K562 (cell line): ENCODE measurements around the gene PIAS3. TPM values are rescaled to one million over a fixed set of nuclear protein-coding genes. Genes with fewer than 3 reads are reported as not detected.
A peak's percentile ranks its signal among the peaks of the same experiment; 100 is the strongest.

Experiments used
- ARID1B ChIP-seq: fragments of 450-650 bp; IDR thresholded peaks from 2 replicates; pipeline ENCODE4 v1.6.1; 2016; ENCODE audit warnings: antibody characterized with exemption, mild to moderate bottlenecking, inconsistent platforms
- BRCA1 ChIP-seq, 2 experiments: fragments of 450-650 bp in 1 of 2; sonication (generic) in 1 of 2; formaldehyde crosslinking in 1 of 2; IDR thresholded peaks; 2 replicates each; pipeline versions ENCODE4 v1.5.0 to v1.6.1; 2017 to 2020; ENCODE audit warnings: mild to moderate bottlenecking in 1 of 2, missing genetic modification reagents in 1 of 2
- DPF2 ChIP-seq: fragments of 450-650 bp; IDR thresholded peaks from 2 replicates; pipeline ENCODE4 v1.6.1; 2016
- PURB ChIP-seq: sonication (generic); formaldehyde crosslinking; IDR thresholded peaks from 2 replicates; pipeline ENCODE4 v1.9.0; 2021; ENCODE audit warnings: low read depth, mild to moderate bottlenecking, missing genetic modification reagents
- RBBP5 ChIP-seq: fragments of 200-600 bp; sonication (generic); IDR thresholded peaks from 2 replicates; pipeline ENCODE4 v1.6.1; 2012; ENCODE audit warnings: borderline replicate concordance, mild to moderate bottlenecking, low read length, control low read depth, inconsistent platforms; ENCODE audit not compliant: insufficient read depth, poor library complexity, severe bottlenecking
- RHOXF2B ChIP-seq: fragments of 250-450 bp; sonication (Bioruptor Pico); conservative IDR thresholded peaks from 2 replicates; pipeline ENCODE4 v1.5.1; 2021
- SMARCB1 ChIP-seq: IDR thresholded peaks from 2 replicates; pipeline ENCODE4 v1.6.1; 2011; ENCODE audit warnings: improper control_type of control experiment, low read depth; ENCODE audit not compliant: insufficient read length
- SMARCE1 ChIP-seq: fragments of 450-650 bp; IDR thresholded peaks from 2 replicates; pipeline ENCODE4 v1.7.1; 2016; ENCODE audit warnings: mild to moderate bottlenecking
- THRAP3 ChIP-seq: fragments of 450-650 bp; IDR thresholded peaks from 2 replicates; pipeline ENCODE4 v1.6.1; 2016; ENCODE audit warnings: mild to moderate bottlenecking, inconsistent platforms, borderline replicate concordance
- YBX1 ChIP-seq: fragments of 450-650 bp; IDR thresholded peaks from 2 replicates; pipeline ENCODE4 v1.7.1; 2016; ENCODE audit warnings: mild to moderate bottlenecking
- ZFP30 ChIP-seq: fragments of 250-450 bp; sonication (Bioruptor Pico); IDR thresholded peaks from 2 replicates; pipeline ENCODE4 v1.8.0; 2022; ENCODE audit warnings: moderate library complexity, mild to moderate bottlenecking, inconsistent platforms, borderline replicate concordance
- ZNF232 ChIP-seq: sonication (generic); formaldehyde crosslinking; IDR thresholded peaks from 2 replicates; pipeline ENCODE4 v1.8.0; 2022; ENCODE audit warnings: mild to moderate bottlenecking, missing genetic modification reagents
- ZNF41 ChIP-seq: fragments of 250-450 bp; sonication (Bioruptor Pico); conservative IDR thresholded peaks from 2 replicates; pipeline ENCODE4 v1.4.0; 2020; ENCODE audit warnings: mild to moderate bottlenecking
- polyA plus RNA-seq, 8 experiments: library from polyadenylated mRNA; depleted of rRNA in 4 of 8; stranded (reverse) in 5 of 8; unstranded in 3 of 8; fragments of >200 nt; fragmentation: Nextera tagmentation in 2 of 8; fragmentation: Illumina TruSeq in 1 of 8; extraction: Ambion mirVana in 2 of 8; extraction: Trizol in 1 of 8; gene quantifications; 2 replicates each; pipeline versions ENCODE4 v1.2.1 to v1.2.3, GENCODE V29; 2011 to 2014; ENCODE audit warnings: inconsistent platforms in 1 of 8, missing spikeins in 1 of 8
- total RNA-seq, 7 experiments: library from RNA; depleted of rRNA in 6 of 7; stranded (reverse); fragments of >200 nt in 6 of 7; fragmentation: Illumina TruSeq in 2 of 7; extraction: Trizol in 2 of 7; gene quantifications; 2 replicates each; pipeline versions ENCODE4 v1.2.1 to v1.2.3, GENCODE V29; 2011 to 2021; ENCODE audit warnings: low replicate concordance in 1 of 7
- TF ChIP-seq, protein P1 (sequence below): fragments of 250-450 bp; sonication (Bioruptor Pico); IDR thresholded peaks from 2 replicates; pipeline ENCODE4 v1.4.0; 2020; ENCODE audit warnings: borderline replicate concordance
- TF ChIP-seq, protein P2 (sequence below): fragments of 250-450 bp; sonication (Bioruptor Pico); IDR thresholded peaks from 2 replicates; pipeline ENCODE4 v1.4.0; 2020; ENCODE audit warnings: mild to moderate bottlenecking, moderate library complexity
- TF ChIP-seq, protein P3 (sequence below): IDR thresholded peaks from 3 replicates; pipeline ENCODE4 v1.6.1; 2011; ENCODE audit warnings: borderline replicate concordance, mild to moderate bottlenecking; ENCODE audit not compliant: insufficient read length, insufficient read depth
- TF ChIP-seq, protein P4 (sequence below): fragments of 250-450 bp; sonication (Bioruptor Pico); IDR thresholded peaks from 2 replicates; pipeline ENCODE4 v1.5.0; 2021
- TF ChIP-seq, protein P5 (sequence below), 2 experiments: fragments of 200-800 bp in 1 of 2; sonication (Bioruptor generic) in 1 of 2; sonication (generic) in 1 of 2; formaldehyde crosslinking in 1 of 2; IDR thresholded peaks in 1 of 2; conservative IDR thresholded peaks in 1 of 2; 2 replicates each; pipeline versions ENCODE4 v1.5.0 to v1.6.1; 2016 to 2020; ENCODE audit warnings: missing compliant biosample characterization in 1 of 2, missing genetic modification characterization in 1 of 2, missing genetic modification reagents in 1 of 2
- TF ChIP-seq, protein P6 (sequence below): fragments of 450-650 bp; formaldehyde crosslinking; conservative IDR thresholded peaks from 2 replicates; pipeline ENCODE4 v1.4.0; 2022; ENCODE audit warnings: mild to moderate bottlenecking, missing genetic modification characterization

PIAS3 gene
- total and polyA plus RNA-seq, 9 of the 15 experiments (the other 6 are each of a cell fraction or from before 2014, with no cell fraction given), result 1.1 to 25.6 (median 7.9) TPM

DNA sequence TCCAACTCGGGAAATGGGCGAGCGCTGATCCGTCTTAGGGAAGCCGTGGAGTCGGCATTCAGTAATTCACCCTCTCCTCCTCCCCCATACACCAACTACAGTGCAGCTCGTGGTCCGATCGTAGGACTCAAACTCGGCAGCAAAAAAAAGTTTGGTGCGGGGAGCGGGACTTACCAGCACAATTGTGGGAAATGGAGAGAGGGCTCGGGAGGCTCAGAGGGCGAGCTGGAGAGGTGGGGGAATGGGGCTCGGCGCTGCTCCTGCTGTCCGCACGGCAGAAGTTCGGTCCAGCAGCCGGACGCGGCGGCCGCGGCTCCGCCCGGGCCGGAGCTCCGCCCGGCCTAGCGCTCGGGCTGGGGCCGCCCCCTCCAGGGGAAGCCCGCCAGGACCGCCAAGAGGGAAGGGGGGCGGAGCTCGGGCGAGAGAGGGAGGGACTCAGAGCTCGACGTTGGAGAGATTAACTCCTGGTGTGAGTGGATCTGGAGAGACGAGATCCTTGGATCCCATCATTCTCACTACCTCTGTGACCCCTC lies 676 bp upstream of the PIAS3 start (continued):
- TF ChIP-seq, protein P1, sequence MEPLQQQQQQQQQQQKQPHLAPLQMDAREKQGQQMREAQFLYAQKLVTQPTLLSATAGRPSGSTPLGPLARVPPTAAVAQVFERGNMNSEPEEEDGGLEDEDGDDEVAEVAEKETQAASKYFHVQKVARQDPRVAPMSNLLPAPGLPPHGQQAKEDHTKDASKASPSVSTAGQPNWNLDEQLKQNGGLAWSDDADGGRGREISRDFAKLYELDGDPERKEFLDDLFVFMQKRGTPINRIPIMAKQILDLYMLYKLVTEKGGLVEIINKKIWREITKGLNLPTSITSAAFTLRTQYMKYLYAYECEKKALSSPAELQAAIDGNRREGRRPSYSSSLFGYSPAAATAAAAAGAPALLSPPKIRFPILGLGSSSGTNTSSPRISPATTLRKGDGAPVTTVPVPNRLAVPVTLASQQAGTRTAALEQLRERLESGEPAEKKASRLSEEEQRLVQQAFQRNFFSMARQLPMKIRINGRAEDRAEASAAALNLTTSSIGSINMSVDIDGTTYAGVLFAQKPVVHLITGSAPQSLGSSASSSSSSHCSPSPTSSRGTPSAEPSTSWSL (CRISPR knock-in tag), result no peak
- no peak for TF ChIP-seq BRCA1 (IDR thresholded peaks at IDR 0.05)
- no peak for TF ChIP-seq BRCA1 (CRISPR knock-in tag; IDR thresholded peaks at IDR 0.05)
- TF ChIP-seq THRAP3, result no peak
- TF ChIP-seq, protein P2, sequence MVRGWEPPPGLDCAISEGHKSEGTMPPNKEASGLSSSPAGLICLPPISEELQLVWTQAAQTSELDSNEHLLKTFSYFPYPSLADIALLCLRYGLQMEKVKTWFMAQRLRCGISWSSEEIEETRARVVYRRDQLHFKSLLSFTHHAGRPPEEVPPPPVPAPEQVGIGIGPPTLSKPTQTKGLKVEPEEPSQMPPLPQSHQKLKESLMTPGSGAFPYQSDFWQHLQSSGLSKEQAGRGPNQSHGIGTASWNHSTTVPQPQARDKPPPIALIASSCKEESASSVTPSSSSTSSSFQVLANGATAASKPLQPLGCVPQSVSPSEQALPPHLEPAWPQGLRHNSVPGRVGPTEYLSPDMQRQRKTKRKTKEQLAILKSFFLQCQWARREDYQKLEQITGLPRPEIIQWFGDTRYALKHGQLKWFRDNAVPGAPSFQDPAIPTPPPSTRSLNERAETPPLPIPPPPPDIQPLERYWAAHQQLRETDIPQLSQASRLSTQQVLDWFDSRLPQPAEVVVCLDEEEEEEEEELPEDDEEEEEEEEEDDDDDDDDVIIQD (CRISPR knock-in tag), result no peak
- TF ChIP-seq ZNF41 (CRISPR knock-in tag), result no peak
- TF ChIP-seq, protein P3, sequence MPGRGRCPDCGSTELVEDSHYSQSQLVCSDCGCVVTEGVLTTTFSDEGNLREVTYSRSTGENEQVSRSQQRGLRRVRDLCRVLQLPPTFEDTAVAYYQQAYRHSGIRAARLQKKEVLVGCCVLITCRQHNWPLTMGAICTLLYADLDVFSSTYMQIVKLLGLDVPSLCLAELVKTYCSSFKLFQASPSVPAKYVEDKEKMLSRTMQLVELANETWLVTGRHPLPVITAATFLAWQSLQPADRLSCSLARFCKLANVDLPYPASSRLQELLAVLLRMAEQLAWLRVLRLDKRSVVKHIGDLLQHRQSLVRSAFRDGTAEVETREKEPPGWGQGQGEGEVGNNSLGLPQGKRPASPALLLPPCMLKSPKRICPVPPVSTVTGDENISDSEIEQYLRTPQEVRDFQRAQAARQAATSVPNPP, result no peak
- no peak; the same call in 1 of the 2 replicates for TF ChIP-seq ARID1B
- no peak for TF ChIP-seq ZFP30 (CRISPR knock-in tag)
- no peak for TF ChIP-seq RHOXF2B (CRISPR knock-in tag)
- TF ChIP-seq, protein P4, sequence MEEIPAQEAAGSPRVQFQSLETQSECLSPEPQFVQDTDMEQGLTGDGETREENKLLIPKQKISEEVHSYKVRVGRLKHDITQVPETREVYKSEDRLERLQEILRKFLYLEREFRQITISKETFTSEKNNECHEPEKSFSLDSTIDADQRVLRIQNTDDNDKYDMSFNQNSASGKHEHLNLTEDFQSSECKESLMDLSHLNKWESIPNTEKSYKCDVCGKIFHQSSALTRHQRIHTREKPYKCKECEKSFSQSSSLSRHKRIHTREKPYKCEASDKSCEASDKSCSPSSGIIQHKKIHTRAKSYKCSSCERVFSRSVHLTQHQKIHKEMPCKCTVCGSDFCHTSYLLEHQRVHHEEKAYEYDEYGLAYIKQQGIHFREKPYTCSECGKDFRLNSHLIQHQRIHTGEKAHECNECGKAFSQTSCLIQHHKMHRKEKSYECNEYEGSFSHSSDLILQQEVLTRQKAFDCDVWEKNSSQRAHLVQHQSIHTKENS (CRISPR knock-in tag), result no peak
- TF ChIP-seq, protein P5, sequence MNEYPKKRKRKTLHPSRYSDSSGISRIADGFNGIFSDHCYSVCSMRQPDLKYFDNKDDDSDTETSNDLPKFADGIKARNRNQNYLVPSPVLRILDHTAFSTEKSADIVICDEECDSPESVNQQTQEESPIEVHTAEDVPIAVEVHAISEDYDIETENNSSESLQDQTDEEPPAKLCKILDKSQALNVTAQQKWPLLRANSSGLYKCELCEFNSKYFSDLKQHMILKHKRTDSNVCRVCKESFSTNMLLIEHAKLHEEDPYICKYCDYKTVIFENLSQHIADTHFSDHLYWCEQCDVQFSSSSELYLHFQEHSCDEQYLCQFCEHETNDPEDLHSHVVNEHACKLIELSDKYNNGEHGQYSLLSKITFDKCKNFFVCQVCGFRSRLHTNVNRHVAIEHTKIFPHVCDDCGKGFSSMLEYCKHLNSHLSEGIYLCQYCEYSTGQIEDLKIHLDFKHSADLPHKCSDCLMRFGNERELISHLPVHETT (CRISPR knock-in tag; conservative IDR thresholded peaks at IDR 0.05 in 1 of 2, IDR thresholded peaks at IDR 0.05 in 1 of 2), result no peak
- TF ChIP-seq RBBP5, result peak; percentile 52
- TF ChIP-seq PURB (CRISPR knock-in tag), result no peak
- no peak for TF ChIP-seq YBX1
- no peak for TF ChIP-seq SMARCE1
- no peak for TF ChIP-seq SMARCB1
- no peak for TF ChIP-seq ZNF232 (CRISPR knock-in tag)
- no peak; the same call in 1 of the 2 replicates for TF ChIP-seq DPF2
- TF ChIP-seq, protein P6, sequence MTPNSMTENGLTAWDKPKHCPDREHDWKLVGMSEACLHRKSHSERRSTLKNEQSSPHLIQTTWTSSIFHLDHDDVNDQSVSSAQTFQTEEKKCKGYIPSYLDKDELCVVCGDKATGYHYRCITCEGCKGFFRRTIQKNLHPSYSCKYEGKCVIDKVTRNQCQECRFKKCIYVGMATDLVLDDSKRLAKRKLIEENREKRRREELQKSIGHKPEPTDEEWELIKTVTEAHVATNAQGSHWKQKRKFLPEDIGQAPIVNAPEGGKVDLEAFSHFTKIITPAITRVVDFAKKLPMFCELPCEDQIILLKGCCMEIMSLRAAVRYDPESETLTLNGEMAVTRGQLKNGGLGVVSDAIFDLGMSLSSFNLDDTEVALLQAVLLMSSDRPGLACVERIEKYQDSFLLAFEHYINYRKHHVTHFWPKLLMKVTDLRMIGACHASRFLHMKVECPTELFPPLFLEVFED (CRISPR knock-in tag), result no peak
